ENCODE data around the gene IDI2. TPM values are rescaled to one million over a fixed set of nuclear protein-coding genes. Genes with fewer than 3 reads are reported as not detected.

IDI2 gene
- total and polyA plus RNA-seq, 2 of the 13 experiments (the other 11 are each of a cell fraction or from before 2014, with no cell fraction given), result not detected

GRCh38 chr10:1056326-1057105 lies 30.9 kb upstream of the IDI2 start, which contains the start of gene WDR37 (continued):
- TF ChIP-seq ZNF318 (CRISPR knock-in tag; IDR thresholded peaks at IDR 0.05), result no peak
- peak; percentile 84; the same call in 1 of the 2 replicates for TF ChIP-seq ZNF564 (CRISPR knock-in tag; IDR thresholded peaks at IDR 0.05)
- TF ChIP-seq ZNF10 (CRISPR knock-in tag; IDR thresholded peaks at IDR 0.05; ENCODE audit: borderline replicate concordance, low read depth), result no peak
- TF ChIP-seq ZNF160 (CRISPR knock-in tag; IDR thresholded peaks at IDR 0.05), result no peak
- no peak for TF ChIP-seq ZBTB1 (CRISPR knock-in tag; IDR thresholded peaks at IDR 0.05; ENCODE audit: borderline replicate concordance)
- TF ChIP-seq, protein P1, sequence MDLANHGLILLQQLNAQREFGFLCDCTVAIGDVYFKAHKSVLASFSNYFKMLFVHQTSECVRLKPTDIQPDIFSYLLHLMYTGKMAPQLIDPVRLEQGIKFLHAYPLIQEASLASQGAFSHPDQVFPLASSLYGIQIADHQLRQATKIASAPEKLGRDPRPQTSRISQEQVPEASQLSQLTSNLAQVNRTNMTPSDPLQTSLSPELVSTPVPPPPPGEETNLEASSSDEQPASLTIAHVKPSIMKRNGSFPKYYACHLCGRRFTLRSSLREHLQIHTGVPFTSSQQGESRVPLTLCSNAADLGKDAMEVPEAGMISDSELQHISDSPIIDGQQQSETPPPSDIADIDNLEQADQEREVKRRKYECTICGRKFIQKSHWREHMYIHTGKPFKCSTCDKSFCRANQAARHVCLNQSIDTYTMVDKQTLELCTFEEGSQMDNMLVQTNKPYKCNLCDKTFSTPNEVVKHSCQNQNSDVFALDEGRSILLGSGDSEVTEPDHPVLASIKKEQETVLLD (CRISPR knock-in tag; IDR thresholded peaks at IDR 0.05; ENCODE audit: low read depth), result peak; percentile 80
- no peak for TF ChIP-seq NR3C1 (CRISPR knock-in tag; IDR thresholded peaks at IDR 0.05)
- TF ChIP-seq, protein P2, sequence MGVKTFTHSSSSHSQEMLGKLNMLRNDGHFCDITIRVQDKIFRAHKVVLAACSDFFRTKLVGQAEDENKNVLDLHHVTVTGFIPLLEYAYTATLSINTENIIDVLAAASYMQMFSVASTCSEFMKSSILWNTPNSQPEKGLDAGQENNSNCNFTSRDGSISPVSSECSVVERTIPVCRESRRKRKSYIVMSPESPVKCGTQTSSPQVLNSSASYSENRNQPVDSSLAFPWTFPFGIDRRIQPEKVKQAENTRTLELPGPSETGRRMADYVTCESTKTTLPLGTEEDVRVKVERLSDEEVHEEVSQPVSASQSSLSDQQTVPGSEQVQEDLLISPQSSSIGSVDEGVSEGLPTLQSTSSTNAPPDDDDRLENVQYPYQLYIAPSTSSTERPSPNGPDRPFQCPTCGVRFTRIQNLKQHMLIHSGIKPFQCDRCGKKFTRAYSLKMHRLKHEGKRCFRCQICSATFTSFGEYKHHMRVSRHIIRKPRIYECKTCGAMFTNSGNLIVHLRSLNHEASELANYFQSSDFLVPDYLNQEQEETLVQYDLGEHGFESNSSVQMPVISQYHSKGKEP (CRISPR knock-in tag; IDR thresholded peaks at IDR 0.05), result no peak
- no peak for TF ChIP-seq FOXO4 (CRISPR knock-in tag; conservative IDR thresholded peaks at IDR 0.05)
- 0 out of 2 replicates have a peak, but pooled peaks have one; percentile 19 for TF ChIP-seq ZNF747 (CRISPR knock-in tag; IDR thresholded peaks at IDR 0.05; ENCODE audit: borderline replicate concordance)
- TF ChIP-seq TARDBP (CRISPR knock-in tag; IDR thresholded peaks at IDR 0.05), result no peak
- TF ChIP-seq, protein P3, sequence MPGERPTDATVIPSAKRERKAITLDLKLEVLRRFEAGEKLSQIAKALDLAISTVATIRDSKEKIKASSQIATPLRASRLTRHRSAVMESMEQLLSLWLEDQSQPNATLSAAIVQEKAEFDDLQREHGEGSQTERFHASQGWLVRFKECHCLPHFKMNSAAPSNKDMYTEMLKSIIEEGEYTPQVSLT (CRISPR knock-in tag; IDR thresholded peaks at IDR 0.05; ENCODE audit: borderline replicate concordance, low read depth), result no peak
- no peak; the same call in 1 of the 2 replicates for TF ChIP-seq ZNF746 (CRISPR knock-in tag; IDR thresholded peaks at IDR 0.05)
- peak; percentile 97 for TF ChIP-seq ASH2L (IDR thresholded peaks at IDR 0.05; ENCODE audit: insufficient read length, low read depth, low read length)
